K562 (cell line): Measurements from ENCODE around the gene AKNAD1. TPM values are rescaled to one million over a fixed set of nuclear protein-coding genes. Genes with fewer than 3 reads are reported as not detected.

Experiments
- ARNT ChIP-seq, 2 experiments: fragments of 450-650 bp; IDR thresholded peaks; 2 replicates each; pipeline ENCODE4 v1.6.1; 2016; ENCODE audit warnings: mild to moderate bottlenecking in 1 of 2
- BRF1 ChIP-seq: IDR thresholded peaks from 3 replicates; pipeline ENCODE4 v1.6.1; 2011; ENCODE audit warnings: borderline replicate concordance, mild to moderate bottlenecking; ENCODE audit not compliant: insufficient read length; ENCODE audit errors: extremely low read depth
- CBX2 ChIP-seq: fragments of 200-600 bp; sonication (generic); IDR thresholded peaks from one replicate; pipeline ENCODE4 v1.6.1; 2012; ENCODE audit warnings: mild to moderate bottlenecking, low read length, inconsistent platforms; ENCODE audit not compliant: insufficient read depth, poor library complexity, severe bottlenecking
- CEBPZ ChIP-seq: fragments of 150-350 bp; IDR thresholded peaks from 2 replicates; pipeline ENCODE4 v1.6.1; 2014; ENCODE audit warnings: low read depth, mild to moderate bottlenecking, low read length, borderline replicate concordance
- DLX4 ChIP-seq: fragments of 250-450 bp; sonication (Bioruptor Pico); IDR thresholded peaks from 2 replicates; pipeline ENCODE4 v1.6.1; 2021; ENCODE audit warnings: mild to moderate bottlenecking
- HNRNPLL ChIP-seq: fragments of 200-400 bp; formaldehyde crosslinking; IDR thresholded peaks from 2 replicates; pipeline ENCODE4 v1.6.1; 2017; ENCODE audit warnings: low read length, low read depth, mild to moderate bottlenecking; ENCODE audit not compliant: poor library complexity, severe bottlenecking
- MCM3 ChIP-seq: fragments of 450-650 bp; IDR thresholded peaks from 2 replicates; pipeline ENCODE4 v1.6.1; 2016
- MTF1 ChIP-seq: fragments of 250-450 bp; sonication (Bioruptor Pico); IDR thresholded peaks from 2 replicates; pipeline ENCODE4 v1.9.0; 2021; ENCODE audit warnings: moderate library complexity, mild to moderate bottlenecking, inconsistent platforms, borderline replicate concordance
- SAP30 ChIP-seq: fragments of 200-600 bp; sonication (generic); IDR thresholded peaks from 2 replicates; pipeline ENCODE4 v1.6.1; 2012; ENCODE audit warnings: borderline replicate concordance, low read depth, mild to moderate bottlenecking, moderate library complexity, low read length, control low read depth, inconsistent platforms; ENCODE audit not compliant: insufficient read depth, poor library complexity, severe bottlenecking
- SETDB1 ChIP-seq: IDR thresholded peaks from one replicate; pipeline ENCODE4 v1.6.1; 2012; ENCODE audit warnings: low read length, control low read depth, inconsistent platforms
- SMARCA4 ChIP-seq: fragments of 450-650 bp; IDR thresholded peaks from 2 replicates; pipeline ENCODE4 v1.6.1; 2016
- SMARCB1 ChIP-seq: IDR thresholded peaks from 2 replicates; pipeline ENCODE4 v1.6.1; 2011; ENCODE audit warnings: improper control_type of control experiment, low read depth; ENCODE audit not compliant: insufficient read length
- TAF1 ChIP-seq: IDR thresholded peaks from 2 replicates; pipeline ENCODE4 v1.6.1; 2011; ENCODE audit warnings: mild to moderate bottlenecking, low read length, moderate library complexity; ENCODE audit not compliant: insufficient read depth, control insufficient read depth, severe bottlenecking; ENCODE audit errors: extremely low read depth
- XRCC3 ChIP-seq: fragments of 450-650 bp; IDR thresholded peaks from 2 replicates; pipeline ENCODE4 v1.6.1; 2017; ENCODE audit warnings: mild to moderate bottlenecking, moderate library complexity
- ZHX1 ChIP-seq: fragments of 150-350 bp; conservative IDR thresholded peaks from 2 replicates; pipeline ENCODE4 v1.6.1; 2014; ENCODE audit warnings: low read length
- ZNF316 ChIP-seq: fragments of 450-650 bp; IDR thresholded peaks from 2 replicates; pipeline ENCODE4 v1.6.1; 2016
- ZNF436 ChIP-seq: fragments of 250-450, 450-650 bp; sonication (Bioruptor Pico); formaldehyde crosslinking; IDR thresholded peaks from 2 replicates; pipeline ENCODE4 v1.7.0; 2020; ENCODE audit warnings: mild to moderate bottlenecking
- ZNF518B ChIP-seq: fragments of 250-450 bp; sonication (Bioruptor Pico); IDR thresholded peaks from 2 replicates; pipeline ENCODE4 v1.5.0; 2021; ENCODE audit warnings: mild to moderate bottlenecking, moderate library complexity
- polyA plus RNA-seq, 8 experiments: library from polyadenylated mRNA; depleted of rRNA in 4 of 8; stranded (reverse) in 5 of 8; unstranded in 3 of 8; fragments of >200 nt; fragmentation: Nextera tagmentation in 2 of 8; fragmentation: Illumina TruSeq in 1 of 8; extraction: Ambion mirVana in 2 of 8; extraction: Trizol in 1 of 8; gene quantifications; 2 replicates each; pipeline versions ENCODE4 v1.2.1 to v1.2.3, GENCODE V29; 2011 to 2014; ENCODE audit warnings: inconsistent platforms in 1 of 8, missing spikeins in 1 of 8
- total RNA-seq, 7 experiments: library from RNA; depleted of rRNA in 6 of 7; stranded (reverse); fragments of >200 nt in 6 of 7; fragmentation: Illumina TruSeq in 2 of 7; extraction: Trizol in 2 of 7; gene quantifications; 2 replicates each; pipeline versions ENCODE4 v1.2.1 to v1.2.3, GENCODE V29; 2011 to 2021; ENCODE audit warnings: low replicate concordance in 1 of 7

AKNAD1 gene
- total and polyA plus RNA-seq, 9 of the 15 experiments (the other 6 are each of a cell fraction or from before 2014, with no cell fraction given), result 0.13 to 0.30 TPM; not detected in 7

GRCh38 chr1:108780937-108781574 lies 75.8 kb downstream of the AKNAD1 start (continued):
- TF ChIP-seq CEBPZ (no peak), DLX4 (no peak), TAF1 (no peak), ZNF436 (CRISPR knock-in tag) (no peak), SMARCB1 (no peak), CBX2 (no peak), XRCC3 (no peak), SAP30 (no peak), BRF1 (no peak), ZNF518B (no peak), ZNF316 (no peak), SETDB1 (no peak), MCM3 (no peak), MTF1 (CRISPR knock-in tag) (no peak), SMARCA4 (peak; percentile 82), ARNT (IDR thresholded peaks at IDR 0.05) (no peak), HNRNPLL (no peak), ZHX1 (no peak)
